ENCODE measurements around the gene GPC6. TPM values are rescaled to one million over a fixed set of nuclear protein-coding genes. Genes with fewer than 3 reads are reported as not detected.

The GPC6 gene
- total and polyA plus RNA-seq, 2 donors (not counting 1 experiment from before 2014, with no cell fraction given): not detected

DNA sequence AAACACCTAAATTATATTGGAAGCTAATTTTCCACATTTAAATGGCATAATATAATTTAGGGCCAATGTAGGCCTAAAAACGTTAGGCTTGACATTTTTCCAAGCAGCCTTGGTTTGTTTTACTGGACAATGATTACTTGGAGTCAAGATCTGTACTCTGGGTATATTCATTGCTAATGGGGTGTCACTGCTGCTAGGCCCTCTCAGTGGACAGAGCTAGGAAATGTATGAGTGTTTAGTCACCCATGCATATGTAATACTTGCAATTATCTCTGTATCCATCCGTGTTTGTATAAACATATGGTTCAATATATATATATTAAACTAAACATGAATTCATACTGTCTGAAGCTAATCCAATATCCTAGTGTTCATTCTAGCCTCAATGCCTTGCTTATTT, 654.8 kb downstream of the GPC6 start:
- Histone ChIP-seq H3K36me3 (replicated peaks in 1 of 2; ENCODE audit: control extremely low read depth in 1 of 2, control insufficient read depth in 1 of 2, extremely low read depth in 1 of 2, insufficient read depth in 2 of 2, low read length in 1 of 2) (no peaks in the 10 kb centered on the region), H3K79me2 (ENCODE audit: control insufficient read depth, insufficient read depth, low read length) (no peaks in the 10 kb centered on the region), H2AFZ (ENCODE audit: insufficient read depth, low read depth, low read length, poor library complexity, severe bottlenecking) (no peak overlapping the region), H3K27ac (ENCODE audit: low read length in 2 of 2) (no peak overlapping the region), H3K9ac (ENCODE audit: low read length) (no peak overlapping the region), H4K20me1 (ENCODE audit: control insufficient read depth, insufficient read depth, low read length, poor library complexity, severe bottlenecking) (no peaks in the 10 kb centered on the region), H3K4me2 (replicated peaks; ENCODE audit: low read depth, low read length, poor library complexity, severe bottlenecking) (no peak overlapping the region), H3K4me1 (ENCODE audit: control insufficient read depth in 2 of 2, insufficient read depth in 2 of 2, low read length in 2 of 2) (no peaks in the 10 kb centered on the region), H3K4me3 (ENCODE audit: control extremely low read depth in 1 of 5, extremely low read depth in 1 of 5, insufficient read depth in 1 of 5, low read depth in 2 of 5, low read length in 4 of 5) (no peak overlapping the region), H3K9me3 (ENCODE audit: control extremely low read depth in 1 of 3, control insufficient read depth in 2 of 3, insufficient read depth in 1 of 3, low read length in 2 of 3) (peaks cover 0 to 5% (median 0%) of the 10 kb centered on the region in 3 donors), H3K27me3 (replicated peaks in 1 of 4; ENCODE audit: control extremely low read depth in 1 of 4, control insufficient read depth in 3 of 4, insufficient read depth in 4 of 4, low read length in 3 of 4) (no peaks in the 10 kb centered on the region)
- no peaks in the 10 kb centered on the region for H3K27me3 Mint-ChIP-seq
- TF ChIP-seq, protein P1, sequence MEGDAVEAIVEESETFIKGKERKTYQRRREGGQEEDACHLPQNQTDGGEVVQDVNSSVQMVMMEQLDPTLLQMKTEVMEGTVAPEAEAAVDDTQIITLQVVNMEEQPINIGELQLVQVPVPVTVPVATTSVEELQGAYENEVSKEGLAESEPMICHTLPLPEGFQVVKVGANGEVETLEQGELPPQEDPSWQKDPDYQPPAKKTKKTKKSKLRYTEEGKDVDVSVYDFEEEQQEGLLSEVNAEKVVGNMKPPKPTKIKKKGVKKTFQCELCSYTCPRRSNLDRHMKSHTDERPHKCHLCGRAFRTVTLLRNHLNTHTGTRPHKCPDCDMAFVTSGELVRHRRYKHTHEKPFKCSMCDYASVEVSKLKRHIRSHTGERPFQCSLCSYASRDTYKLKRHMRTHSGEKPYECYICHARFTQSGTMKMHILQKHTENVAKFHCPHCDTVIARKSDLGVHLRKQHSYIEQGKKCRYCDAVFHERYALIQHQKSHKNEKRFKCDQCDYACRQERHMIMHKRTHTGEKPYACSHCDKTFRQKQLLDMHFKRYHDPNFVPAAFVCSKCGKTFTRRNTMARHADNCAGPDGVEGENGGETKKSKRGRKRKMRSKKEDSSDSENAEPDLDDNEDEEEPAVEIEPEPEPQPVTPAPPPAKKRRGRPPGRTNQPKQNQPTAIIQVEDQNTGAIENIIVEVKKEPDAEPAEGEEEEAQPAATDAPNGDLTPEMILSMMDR (IDR thresholded peaks at IDR 0.05): no peak
- TF ChIP-seq EZH2 (IDR thresholded peaks at IDR 0.05; ENCODE audit: borderline replicate concordance, insufficient read depth, low read depth, low read length, poor library complexity, severe bottlenecking): no peak
- no peak overlapping the region for H3K4me3 Mint-ChIP-seq
- intact Hi-C loops (cut with micrococcal nuclease): no loop called here
- ChIA-PET CTCF (no interaction called here), POLR2A (no interaction called here)
- H3K9me3 Mint-ChIP-seq (ENCODE audit: insufficient read depth): no peaks in the 10 kb centered on the region
- WGBS (ENCODE audit: insufficient coverage): no CpG with 5 or more reads among the region's 2 CpGs
- ATAC-seq (ENCODE audit: low read depth): no peak
- DNase-seq: no peak
- H3K27ac Mint-ChIP-seq: no peak overlapping the region
- H3K4me1 Mint-ChIP-seq: no peaks in the 10 kb centered on the region

DNA sequence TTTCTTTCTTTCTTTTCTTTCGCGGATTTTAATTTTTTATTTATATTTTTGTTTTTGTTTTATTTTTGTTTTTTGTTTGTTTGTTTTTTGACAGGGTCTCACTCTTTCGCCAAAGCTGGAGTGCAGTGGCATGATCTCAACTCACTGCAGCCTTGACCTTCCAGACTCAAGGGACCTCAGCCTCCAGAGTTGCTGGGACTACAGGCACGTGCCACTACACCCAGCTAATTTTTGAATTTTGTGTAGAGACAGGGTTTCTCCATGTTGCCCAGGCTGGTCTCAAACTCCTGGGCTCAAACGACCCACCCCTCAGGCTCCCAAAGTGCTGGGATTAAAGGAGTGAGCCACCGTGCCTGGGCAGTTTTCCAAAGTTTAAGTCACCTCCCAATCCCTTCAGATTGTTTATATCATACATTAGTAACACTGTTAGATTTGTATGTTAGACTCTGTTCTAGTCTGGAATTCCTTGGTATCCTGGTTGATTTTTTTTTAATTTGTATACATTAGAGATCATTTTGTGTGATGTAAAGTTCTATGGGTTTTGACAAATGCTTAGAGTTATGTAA, 655.6 kb downstream of the GPC6 start:
- no peak overlapping the region for H3K9ac ChIP-seq (ENCODE audit: low read length)
- H3K9me3 ChIP-seq (ENCODE audit: control extremely low read depth in 1 of 3, control insufficient read depth in 2 of 3, insufficient read depth in 1 of 3, low read length in 2 of 3): peaks cover 0 to 5% (median 0%) of the 10 kb centered on the region in 3 donors
- no peak overlapping the region for H3K4me3 ChIP-seq (ENCODE audit: control extremely low read depth in 1 of 5, extremely low read depth in 1 of 5, insufficient read depth in 1 of 5, low read depth in 2 of 5, low read length in 4 of 5)
- ChIA-PET CTCF (no interaction called here), POLR2A (no interaction called here)
- DNase-seq: no peak
- Mint-ChIP-seq H3K9me3 (ENCODE audit: insufficient read depth) (no peaks in the 10 kb centered on the region), H3K27ac (no peak overlapping the region), H3K4me3 (no peak overlapping the region), H3K4me1 (no peaks in the 10 kb centered on the region), H3K27me3 (no peaks in the 10 kb centered on the region)
- ATAC-seq (ENCODE audit: low read depth): no peak
- H3K4me1 ChIP-seq (ENCODE audit: control insufficient read depth in 2 of 2, insufficient read depth in 2 of 2, low read length in 2 of 2): no peaks in the 10 kb centered on the region
- H4K20me1 ChIP-seq (ENCODE audit: control insufficient read depth, insufficient read depth, low read length, poor library complexity, severe bottlenecking): no peaks in the 10 kb centered on the region
- H3K27me3 ChIP-seq (replicated peaks in 1 of 4; ENCODE audit: control extremely low read depth in 1 of 4, control insufficient read depth in 3 of 4, insufficient read depth in 4 of 4, low read length in 3 of 4): no peaks in the 10 kb centered on the region
- no peak overlapping the region for H3K4me2 ChIP-seq (replicated peaks; ENCODE audit: low read depth, low read length, poor library complexity, severe bottlenecking)
- H2AFZ ChIP-seq (ENCODE audit: insufficient read depth, low read depth, low read length, poor library complexity, severe bottlenecking): no peak overlapping the region
- intact Hi-C loops (cut with micrococcal nuclease): no loop called here
- H3K36me3 ChIP-seq (replicated peaks in 1 of 2; ENCODE audit: control extremely low read depth in 1 of 2, control insufficient read depth in 1 of 2, extremely low read depth in 1 of 2, insufficient read depth in 2 of 2, low read length in 1 of 2): no peaks in the 10 kb centered on the region
- 100% methylated on average over 1 of the region's 6 CpGs for WGBS (ENCODE audit: insufficient coverage)
- H3K27ac ChIP-seq (ENCODE audit: low read length in 2 of 2): no peak overlapping the region
- no peaks in the 10 kb centered on the region for H3K79me2 ChIP-seq (ENCODE audit: control insufficient read depth, insufficient read depth, low read length)
- TF ChIP-seq EZH2 (IDR thresholded peaks at IDR 0.05; ENCODE audit: borderline replicate concordance, insufficient read depth, low read depth, low read length, poor library complexity, severe bottlenecking): no peak
- TF ChIP-seq, protein P1 (IDR thresholded peaks at IDR 0.05): no peak

Measured in B cell (primary cell).